GM20000 (cell line): Measurements from ENCODE around the gene ELF5.
A peak's percentile ranks its signal among the peaks of the same experiment; 100 is the strongest.

ENCODE experiments used
- DNase-seq: peaks from one replicate; pipeline ENCODE4 v3.0.0; 2012; ENCODE audit warnings: low spot score
- CTCF ChIP-seq: IDR thresholded peaks from 2 replicates; pipeline ENCODE4 v1.5.1; 2012; ENCODE audit warnings: mild to moderate bottlenecking, control low read depth; ENCODE audit errors: extremely low read depth, missing control alignments

The ELF5 gene

DNA sequence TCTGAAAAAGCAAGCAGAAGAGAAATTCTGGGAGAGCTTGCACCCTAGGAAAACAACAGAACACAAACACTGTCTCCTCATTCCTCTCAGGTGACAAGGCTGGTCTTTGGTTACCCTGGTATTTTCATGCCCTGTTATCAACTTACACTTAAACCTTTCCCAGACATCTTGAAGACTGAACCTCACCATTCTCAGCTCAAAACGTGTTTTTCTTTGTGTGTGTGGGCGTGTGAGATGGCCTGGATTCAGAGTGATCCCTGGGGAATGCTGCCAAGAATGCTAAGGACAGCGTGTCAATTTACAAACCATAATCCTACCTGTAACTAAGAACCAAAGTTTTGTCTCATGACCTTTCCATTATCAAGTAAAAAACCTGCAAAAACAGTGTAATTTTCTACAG, 33.3 kb downstream of the ELF5 start:
- DNase-seq: no peak
- TF ChIP-seq CTCF: no peak

DNA sequence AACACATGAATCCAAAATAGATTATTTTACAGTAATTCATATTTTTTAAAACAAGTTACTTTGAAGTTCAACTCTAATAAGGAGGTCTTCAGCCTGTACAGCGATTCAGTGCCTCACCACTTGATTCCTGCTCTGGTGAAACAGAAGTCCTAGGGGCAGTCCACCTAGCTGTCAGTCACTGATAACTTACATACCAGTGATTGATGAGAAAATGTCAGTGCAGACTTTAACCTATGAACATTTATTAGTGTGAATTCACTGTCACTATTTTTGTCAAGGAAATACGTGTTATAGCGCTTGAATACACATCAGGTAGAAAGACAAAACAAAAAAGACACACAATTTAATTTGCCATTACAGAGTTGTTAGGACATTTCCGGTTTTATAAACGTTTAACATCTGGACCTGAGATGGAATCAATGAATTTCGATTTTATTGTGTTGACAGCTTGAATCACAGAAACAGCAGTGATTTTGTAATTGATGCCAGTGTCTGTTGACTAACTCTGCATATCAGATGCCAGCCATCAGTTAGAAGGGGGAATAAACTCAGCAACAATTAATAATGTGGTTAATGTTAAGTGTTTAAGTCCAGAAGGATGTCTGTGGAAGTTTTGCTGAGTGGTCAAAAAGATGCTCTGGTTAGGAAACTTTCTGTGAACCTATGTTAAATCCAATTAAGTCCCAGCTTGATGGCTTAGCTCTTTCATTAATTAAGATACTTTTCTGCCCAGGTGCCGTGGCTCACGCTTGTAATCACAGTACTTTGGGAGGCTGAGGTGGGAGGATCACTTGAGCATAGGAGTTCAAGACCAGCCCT, 34.5 kb downstream of the ELF5 start:
- no peak for DNase-seq
- no peak for TF ChIP-seq CTCF

- no peak for TF ChIP-seq CTCF
- no peak for DNase-seq
Measured at GRCh38 chr11:34476849-34477248, 36.7 kb downstream of the ELF5 start.

DNA sequence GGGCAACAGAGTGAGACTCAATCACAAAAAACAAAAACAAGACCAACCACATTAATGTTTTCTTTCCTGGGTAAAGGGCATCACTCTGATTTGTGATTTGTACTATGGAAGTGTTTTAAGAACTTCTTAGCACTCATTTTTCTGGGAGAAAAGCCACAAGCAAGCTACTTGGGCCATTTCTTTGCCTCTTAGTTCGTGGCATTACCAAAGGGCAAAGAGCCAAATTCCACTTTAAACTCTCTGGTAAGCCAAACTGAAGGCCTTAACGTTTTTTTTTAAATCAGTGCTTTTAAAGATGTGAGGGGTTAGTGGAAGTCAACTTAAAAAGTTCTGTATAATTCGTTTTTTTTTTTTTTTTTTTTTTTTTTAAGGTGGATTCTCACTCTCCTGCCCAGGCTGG, 37.9 kb downstream of the ELF5 start:
- no peak for TF ChIP-seq CTCF
- no peak for DNase-seq

- DNase-seq: no peak
- no peak for TF ChIP-seq CTCF
Measured at GRCh38 chr11:34473603-34474169, 39.9 kb downstream of the ELF5 start.

DNA sequence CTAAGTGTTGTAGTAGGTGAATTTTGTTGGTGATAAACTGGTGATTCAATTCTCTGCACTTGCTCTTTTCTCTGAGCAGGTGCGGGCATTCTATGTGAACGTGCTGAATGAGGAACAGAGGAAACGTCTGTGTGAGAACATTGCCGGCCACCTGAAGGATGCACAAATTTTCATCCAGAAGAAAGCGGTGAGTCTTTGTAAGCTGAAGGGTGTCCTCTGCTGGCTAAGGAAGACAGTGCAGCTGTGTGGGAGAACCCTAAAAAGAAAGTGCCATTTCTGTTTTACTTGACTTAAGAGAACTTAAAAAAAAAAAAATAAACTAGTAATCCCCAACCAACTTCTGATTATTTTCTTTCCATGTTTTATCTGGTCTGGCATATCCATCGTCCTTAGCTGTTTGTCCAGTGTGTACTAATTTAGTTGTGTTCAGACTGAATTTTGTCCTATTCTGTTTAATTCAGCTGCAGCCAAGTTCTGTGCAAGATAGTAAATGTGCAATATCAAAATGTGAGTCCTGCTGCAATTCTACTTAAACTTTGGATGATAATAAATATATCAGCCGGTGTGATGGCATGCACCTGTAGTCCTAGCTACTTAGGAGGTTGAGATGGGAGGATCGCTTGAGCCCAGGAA, 45.3 kb downstream of the ELF5 start:
- DNase-seq: peak; percentile 40
- peak; percentile 59 for TF ChIP-seq CTCF

DNA sequence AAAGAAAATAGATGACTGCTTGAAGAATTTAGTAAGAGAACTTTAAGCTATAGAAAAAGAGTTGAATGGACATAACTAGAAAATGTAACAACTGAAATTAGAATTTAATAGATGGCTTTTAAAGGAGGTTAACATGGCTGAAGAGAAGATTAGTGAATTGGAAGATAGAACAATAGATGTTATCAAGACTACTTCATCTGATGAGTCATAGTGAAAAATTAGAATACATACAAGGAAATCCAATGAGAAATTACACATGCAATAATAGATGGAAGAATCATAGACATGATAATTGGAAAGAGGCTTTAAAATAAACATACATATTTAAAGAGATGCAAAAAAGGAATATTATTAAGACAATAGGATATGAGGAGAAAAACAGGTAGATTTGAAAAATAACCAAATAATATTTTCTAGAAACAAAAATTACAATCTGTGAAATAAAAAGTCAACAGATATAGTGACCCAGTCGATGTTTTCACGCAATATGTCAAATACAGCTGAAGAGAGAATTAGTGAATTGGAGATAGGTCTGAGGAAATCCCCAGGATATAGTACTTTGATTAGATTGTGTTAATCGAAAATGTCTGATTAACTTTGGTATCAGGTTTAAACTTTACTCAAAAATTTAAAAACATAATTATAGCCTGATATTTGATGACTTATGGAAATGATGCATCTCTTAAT, 46.6 kb downstream of the ELF5 start:
- DNase-seq: no peak
- TF ChIP-seq CTCF: no peak
